ENCODE measurements around the gene ABCC4. TPM values are rescaled to one million over a fixed set of nuclear protein-coding genes. Genes with fewer than 3 reads are reported as not detected.

The ABCC4 gene
- total RNA-seq, 2 experiments from 2014 or later, result 12.2 to 12.9 TPM

DNA sequence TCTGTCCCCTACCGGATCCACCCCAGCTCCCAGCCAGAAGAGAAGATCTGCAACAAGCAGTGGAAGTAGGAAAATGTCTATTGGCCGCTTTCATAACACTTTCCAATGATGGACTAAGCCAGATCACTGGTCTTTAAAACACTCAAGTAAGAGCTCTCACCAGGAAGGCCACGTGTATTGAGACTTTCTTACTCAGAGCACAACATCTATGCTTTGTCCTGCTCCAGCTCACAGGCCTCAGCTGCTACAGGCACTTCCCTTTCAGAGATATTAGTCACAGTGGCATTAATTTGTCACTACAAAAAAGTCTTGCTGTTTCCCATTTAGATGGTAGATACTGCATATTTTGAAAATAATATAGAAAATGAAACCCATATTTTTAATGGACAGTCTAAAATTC is 164.2 kb downstream of the ABCC4 start:
- ChIA-PET CTCF (no interaction called here), POLR2A (no interaction called here)

DNA sequence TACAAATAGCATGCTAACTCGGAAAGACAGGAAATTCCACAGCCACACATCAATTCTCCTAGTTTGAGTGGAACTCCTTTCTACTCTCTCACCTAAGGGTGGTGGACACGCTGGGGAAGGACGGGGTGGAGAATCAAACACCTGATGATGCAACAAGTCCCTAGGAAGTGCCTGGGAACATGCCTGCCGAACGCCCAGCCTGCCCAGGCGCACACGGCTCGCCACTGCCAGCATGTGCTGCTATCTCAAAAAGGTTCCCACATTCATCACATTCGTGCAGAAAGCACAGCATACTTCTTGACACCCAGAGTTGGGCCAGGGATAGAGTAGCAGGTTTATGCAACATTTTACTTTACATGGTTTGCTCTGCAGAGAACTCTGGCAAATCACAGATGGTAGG is 164.6 kb downstream of the ABCC4 start:
- CTCF ChIA-PET, result no interaction called here
- POLR2A ChIA-PET, result no interaction called here

DNA sequence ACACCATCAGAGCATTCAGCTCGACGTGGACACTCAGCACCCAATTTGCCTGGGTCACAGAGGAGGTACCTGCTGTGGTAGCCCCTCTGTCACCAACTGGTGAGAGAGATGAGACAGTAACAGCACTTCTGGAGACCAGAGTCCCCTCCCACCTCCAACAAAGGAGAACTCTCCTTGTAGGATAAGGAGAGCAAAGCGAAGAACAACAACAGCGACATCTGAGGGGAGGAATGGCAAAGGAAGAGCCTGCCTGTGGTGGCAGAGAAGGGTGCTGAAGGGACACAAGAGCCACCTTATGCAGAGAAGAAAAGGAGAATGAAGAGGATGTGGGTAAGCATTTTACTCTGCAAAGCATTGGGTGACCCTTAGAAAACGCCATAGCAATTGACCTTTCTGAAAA is 167.8 kb downstream of the ABCC4 start:
- CTCF ChIA-PET, result no interaction called here
- POLR2A ChIA-PET, result no interaction called here

DNA sequence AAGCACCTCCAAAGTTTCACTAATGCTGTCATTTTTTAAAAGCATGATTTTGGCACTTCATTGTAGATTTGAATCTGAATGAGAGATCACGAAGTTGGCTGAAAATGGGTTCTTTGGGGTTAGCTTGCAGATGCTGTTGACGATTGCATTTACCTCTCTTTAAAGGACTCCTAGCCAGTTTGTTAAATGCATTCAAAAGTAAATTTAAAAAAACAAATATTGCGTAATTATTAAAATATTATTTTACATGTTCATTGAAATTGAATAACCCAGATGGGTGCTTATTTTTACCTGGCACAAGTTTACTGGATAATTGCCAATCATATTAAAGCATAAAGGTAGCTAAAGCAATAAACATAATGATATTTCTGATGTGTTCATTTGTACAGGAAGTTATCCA is 172.2 kb downstream of the ABCC4 start:
- CTCF ChIA-PET, result interaction anchor here (1.0 kb wide), 1 partner anchor 10 kb away, joined by 3 read pairs; no protein-coding TSS in a partner anchor
- POLR2A ChIA-PET, result no interaction called here

DNA sequence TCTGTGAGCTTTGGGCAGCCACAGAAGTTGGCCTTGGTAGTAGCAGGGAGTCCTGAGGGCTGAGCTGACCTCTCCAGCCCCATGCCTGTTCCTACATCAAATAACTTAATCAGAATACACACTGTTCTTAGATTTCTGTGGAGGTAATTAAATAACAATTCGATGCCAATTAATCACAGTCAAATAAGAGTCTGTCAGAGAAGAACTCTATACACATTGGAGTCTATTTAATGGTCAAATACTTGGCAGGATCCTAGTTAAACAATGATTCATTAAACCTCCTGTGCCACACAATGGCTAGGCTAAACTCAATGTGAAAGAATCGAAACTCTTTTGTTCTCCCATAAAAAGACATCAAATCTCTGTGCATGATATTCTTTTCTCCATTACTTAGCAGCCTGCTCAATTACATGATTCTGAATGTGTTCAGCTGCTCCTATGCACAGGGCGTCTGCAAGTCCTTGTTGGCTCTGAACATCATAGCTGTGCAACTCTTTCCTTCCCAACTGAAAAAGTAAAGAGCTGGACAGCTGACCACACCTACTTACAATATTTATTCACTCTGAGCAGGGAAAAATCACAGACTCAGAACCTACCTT is 173.1 kb downstream of the ABCC4 start:
- POLR2A ChIA-PET, result no interaction called here
- CTCF ChIA-PET, result no interaction called here

DNA sequence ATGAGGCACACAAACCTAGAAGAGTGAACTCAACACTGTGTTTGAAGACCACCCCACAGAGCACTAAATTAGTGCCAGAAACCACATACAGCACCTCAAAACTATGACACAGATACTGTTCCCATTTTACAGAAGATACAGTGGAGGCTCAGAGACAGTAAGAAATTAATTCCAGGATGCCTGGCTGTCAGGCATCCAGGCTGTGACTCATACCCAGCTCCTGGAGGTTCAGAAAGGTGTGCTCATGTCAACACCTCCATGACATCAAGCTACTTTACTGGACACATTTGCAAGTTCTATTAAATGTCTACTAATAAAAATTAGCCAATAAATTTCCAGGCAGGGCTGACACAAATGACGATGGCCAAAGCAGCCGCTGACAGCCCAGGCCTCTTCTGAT is 176.3 kb downstream of the ABCC4 start:
- ChIA-PET POLR2A (no interaction called here), CTCF (no interaction called here)

DNA sequence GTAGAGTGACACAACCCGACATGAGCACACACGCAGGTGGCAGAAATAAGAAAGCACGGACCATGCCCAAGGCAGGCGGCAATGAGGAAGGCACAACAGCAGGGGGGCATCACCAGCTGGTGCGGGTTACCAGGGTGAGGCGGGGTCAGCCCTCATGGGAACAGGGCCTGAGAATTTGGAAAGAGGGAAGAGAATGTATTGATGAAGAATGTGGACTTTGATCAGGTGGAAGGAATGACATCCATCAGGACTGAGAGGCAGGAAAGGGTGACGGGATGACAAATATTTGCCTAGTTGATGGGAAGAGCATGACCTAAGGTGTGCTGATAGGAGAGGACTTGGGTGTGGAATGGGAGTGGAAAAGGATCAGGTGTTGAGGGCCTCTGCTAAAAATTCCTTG is 177.5 kb downstream of the ABCC4 start:
- POLR2A ChIA-PET, result no interaction called here

DNA sequence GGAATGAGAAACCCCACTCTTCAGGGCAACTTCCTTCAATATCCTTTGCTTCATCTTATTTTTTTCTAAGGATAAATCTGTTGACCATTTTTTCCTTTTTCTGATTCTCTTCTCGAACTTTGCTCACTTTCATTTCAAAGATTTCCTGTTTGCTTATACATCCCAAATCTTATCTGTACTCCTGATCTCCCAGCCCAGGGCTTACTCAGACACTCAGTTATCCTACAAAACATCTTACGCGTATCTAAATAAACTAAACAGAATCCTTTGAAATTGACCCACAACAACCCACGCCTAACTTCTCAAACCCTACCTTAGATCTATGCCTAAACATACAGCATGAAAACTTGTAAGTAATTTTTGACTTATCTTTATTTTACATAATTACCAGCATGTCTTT is 179.2 kb downstream of the ABCC4 start:
- POLR2A ChIA-PET, result no interaction called here
- CTCF ChIA-PET, result no interaction called here

More for the DNA sequence above, 177.5 kb downstream of the ABCC4 start:
- CTCF ChIA-PET, result no interaction called here

DNA sequence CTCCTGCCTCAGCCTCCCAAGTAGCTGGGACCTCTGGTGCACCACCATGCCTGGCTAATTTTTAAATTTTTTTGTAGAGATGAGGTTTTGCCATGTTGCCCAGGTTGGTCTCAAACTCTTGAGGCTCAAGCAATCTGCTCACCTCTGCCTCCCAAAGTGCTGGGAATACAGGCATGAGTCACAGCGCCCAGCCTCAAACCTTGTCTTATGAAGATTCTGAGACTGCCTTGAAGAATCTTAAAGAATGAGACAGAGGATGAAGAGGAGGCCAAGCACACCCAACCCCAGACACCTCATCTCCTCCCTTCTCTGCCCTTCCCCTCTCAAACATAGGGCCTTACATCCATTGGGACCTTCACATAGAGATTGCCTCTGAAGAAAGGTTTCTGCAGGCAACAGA is 179.7 kb downstream of the ABCC4 start:
- ChIA-PET POLR2A (no interaction called here), CTCF (no interaction called here)

DNA sequence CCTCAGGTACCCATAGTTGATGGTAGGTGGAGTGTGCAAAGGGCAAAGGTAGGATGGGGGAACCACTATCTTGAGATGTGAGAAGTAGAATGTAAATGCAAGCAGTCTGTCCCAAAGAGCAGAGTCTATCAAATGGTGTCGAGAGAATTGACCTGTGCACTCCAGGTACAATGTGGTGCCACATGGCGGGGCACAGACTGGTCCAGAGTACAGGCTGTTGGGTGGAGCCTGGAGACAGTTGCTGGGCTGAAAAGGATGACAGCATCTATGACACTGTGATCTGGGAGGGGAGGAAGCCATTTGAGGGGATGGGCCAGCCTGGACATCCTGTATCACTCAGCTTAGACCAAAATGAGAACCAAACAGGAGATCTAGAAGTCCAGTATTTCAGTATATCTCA is 180.6 kb downstream of the ABCC4 start:
- POLR2A ChIA-PET, result no interaction called here
- CTCF ChIA-PET, result no interaction called here

DNA sequence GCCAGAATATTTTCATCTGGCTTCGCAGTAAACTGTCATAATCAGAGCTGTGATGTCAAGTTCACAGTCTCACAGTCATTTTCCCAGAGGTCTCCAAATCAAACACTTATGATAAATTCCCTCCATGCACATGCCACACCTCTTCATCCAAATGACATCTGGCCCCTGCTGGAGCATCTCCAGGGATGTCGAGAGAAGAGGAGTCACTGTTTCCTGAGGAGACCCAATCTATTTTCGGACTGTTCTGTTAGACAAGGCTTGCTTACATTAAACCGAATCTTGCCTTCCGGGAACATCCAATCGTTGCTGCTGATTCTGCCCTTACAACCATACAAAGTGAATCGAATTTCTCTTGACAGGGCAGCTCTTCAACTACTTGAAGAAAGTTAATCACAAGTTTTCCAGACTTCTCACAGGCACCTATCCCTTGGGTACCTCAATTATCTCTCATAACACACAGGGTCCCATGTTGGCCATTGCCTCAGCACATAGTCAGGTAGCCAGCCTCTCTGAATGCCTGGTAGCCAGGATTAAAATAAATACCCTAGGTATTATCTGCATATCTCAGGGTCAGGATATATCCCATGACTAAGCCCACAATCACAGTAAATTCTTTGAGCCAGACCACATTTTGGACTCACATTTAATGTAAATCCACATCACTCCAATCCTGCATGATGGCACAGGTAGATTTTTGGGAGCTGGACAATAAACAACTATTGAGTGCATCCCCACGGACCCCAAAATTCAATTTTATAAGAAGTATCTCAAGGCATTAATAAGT is 182.5 kb downstream of the ABCC4 start:
- CTCF ChIA-PET, result no interaction called here
- POLR2A ChIA-PET, result no interaction called here

DNA sequence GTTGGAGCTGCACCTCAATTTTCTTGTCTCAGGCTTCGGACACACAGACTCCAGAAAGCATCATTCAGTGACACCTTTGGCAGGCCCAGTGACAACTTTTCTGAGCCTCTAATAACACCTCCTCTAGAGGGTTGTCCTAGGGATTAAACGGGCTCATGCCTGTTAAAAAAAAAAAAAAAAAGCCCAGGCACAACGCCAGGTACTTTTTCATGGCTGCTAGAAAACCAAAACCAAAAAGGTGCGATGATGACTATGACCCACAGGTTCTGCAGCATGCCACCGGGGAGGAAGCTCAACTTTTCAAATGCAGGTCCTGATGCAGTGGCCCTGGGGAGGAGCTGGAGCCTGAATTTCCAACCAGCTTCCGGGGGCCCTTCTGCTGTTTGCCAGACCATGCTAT is 184.2 kb downstream of the ABCC4 start:
- ChIA-PET POLR2A (no interaction called here), CTCF (interaction anchor here (0.5 to 1.7 kb wide), 4 partner anchors 17 to 685 kb away, joined by 3 to 5 read pairs (median 3); no protein-coding TSS in a partner anchor)

DNA sequence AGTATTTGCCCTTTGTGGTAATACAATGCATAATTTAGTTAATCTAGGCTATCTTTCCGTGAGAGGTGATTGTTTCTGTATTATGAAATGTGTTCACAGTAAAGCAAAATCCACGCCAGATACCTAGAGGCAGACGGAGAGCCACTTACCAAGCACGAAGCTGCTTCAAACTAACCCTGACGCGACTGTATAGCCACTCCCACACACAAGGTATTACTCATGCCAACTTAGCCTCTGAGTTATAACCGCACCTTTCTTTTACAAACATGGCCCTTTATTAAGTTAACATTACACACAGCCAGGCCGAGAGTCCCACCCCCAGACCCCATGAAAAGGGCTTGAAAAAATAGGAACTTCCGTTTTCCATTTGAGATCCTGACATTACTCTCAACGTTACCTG is 185.7 kb downstream of the ABCC4 start:
- ChIA-PET POLR2A (no interaction called here), CTCF (interaction anchor here (0.7 kb wide), 1 partner anchor 163 kb away, joined by 3 read pairs; no protein-coding TSS in a partner anchor)

DNA sequence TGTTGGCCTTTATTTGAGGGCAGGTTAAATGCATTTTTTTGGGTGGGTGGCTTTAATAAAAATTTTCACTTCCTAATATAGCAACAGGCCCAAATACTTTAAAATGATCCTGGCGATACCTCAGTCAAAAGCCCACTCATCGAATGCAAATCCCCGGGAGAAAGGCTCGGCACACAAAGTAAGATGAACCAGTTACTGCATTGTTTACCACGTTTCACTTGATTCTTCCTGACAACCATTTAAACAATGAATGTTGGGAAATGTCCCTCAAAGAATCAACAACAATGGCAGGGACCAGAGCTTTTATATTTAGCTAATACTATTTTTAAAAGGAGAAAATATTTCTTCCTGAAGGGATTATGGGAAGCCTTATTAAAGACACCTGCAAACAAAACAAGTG is 187.7 kb downstream of the ABCC4 start:
- POLR2A ChIA-PET, result no interaction called here

DNA sequence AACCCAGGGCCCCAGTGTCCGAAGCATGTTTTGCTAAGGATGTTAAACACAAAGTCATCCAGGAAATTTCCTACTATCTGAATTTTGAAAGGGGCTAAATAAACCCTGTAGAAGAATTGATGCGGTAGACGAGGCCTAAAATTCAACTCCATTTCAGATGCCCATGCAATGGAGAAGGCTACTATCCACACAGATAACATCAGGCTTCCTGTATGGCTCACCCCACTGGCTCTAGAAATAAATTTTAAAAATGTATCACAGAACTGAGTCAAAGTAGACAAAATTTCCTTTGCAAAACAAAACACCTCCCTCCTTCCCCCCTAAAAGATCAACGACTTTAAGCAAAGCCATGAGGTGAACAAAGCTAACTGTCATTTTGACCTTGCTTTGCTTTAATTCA is 188.4 kb downstream of the ABCC4 start:
- CTCF ChIA-PET, result interaction anchor here (0.5 kb wide), 1 partner anchor 326 kb away, joined by 3 read pairs; no protein-coding TSS in a partner anchor
- POLR2A ChIA-PET, result no interaction called here

More for the DNA sequence above, 187.7 kb downstream of the ABCC4 start:
- CTCF ChIA-PET, result interaction anchor here (0.5 kb wide), 1 partner anchor 325 kb away, joined by 3 read pairs; no protein-coding TSS in a partner anchor

DNA sequence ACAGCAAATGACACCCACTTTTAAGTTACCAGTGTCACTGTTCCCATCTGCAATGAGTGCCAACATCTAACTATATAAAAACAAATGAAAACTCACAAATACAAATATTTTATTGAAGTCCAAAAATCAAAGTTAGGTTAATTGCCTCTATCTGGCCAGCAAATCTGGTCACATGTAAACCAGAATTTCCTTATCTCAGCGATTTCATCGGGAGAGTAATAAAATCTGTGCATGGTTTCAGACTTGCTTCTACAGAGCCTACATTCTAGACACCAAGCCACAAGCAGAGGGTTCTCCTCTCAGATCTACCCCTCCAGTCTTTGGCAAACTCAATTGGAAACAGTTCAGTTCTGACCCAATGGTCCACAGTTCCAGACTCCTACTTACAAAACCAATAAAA is 189.6 kb downstream of the ABCC4 start:
- POLR2A ChIA-PET, result no interaction called here
- CTCF ChIA-PET, result no interaction called here

DNA sequence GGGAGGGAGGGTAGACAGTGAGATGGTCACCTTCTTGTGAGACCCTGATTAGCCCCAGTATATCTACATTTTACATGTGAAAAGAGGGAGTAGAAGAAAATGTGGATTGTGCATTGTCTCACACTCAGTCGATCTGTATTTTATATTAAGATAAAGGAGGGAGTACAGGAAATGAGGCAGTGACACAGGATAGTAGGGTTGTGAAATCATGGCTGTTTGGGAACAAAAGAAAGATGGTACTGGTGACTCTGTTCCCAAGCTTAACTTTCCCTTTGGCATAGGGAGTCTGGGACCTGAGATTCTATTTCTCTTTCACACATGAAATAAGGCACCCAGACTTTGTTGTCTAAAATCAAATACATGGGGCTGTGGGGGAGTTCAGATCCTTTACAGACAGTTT is 194.7 kb downstream of the ABCC4 start:
- CTCF ChIA-PET, result no interaction called here
- POLR2A ChIA-PET, result no interaction called here

DNA sequence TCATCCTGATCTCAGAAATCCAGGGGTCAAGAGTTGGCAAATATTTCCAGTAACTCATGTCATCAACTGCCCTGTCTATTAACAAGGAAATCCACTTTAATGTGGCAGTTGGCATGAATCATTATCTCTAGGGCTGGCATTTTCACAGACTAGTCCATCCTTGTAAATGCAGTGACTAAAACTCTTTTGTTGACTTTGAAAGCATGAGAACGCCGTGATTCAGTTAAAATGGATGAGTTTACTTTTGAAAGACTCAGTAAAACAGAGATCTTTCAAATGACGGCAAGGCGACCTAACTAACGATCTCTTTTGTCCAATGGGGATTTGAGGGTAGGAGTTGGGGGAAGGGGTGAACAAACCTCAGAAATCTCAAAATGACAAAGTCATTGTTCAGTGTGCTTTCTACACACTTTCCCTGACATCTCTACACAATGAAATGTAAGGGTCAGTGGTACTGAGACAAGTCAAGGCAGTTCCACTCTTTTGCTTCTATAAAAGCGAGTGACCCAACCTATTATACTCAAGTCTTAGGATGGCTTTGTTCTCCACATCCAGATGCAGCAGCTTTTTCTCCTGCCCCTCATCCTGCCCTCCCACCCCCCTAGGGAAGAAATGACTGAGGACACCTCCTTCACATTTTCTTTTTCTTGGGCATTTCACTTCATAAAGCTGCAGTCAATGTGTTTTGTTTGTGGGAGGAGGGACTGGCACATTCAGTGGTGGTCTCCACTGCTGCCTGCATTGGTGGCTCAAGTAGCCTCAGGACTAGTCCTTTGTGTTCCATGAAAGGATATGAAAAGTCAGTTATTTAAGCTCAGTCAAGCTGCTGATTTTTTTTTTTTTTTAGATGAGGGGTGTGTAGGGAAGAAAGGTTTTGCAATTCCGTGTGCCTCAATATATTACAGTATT is 200.5 kb downstream of the ABCC4 start:
- POLR2A ChIA-PET, result no interaction called here
- CTCF ChIA-PET, result no interaction called here

DNA sequence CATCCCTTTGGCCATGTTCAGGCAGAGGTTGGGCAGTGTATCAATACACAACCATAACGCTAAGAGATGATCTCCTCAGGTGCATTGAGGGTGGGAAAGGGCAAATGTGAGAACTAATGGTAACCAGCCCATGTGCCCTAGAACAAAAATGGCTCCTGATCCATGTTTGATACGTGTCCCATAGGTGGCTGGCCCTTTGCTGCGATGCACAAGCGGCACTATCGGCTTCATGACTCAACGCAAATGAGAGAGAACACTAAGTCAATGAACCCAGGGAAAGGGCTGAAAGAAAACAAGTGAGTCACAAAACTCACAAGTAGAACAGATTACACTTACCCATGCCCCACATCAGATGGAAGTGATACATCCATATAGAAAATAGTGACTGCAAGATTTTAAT is 201.7 kb downstream of the ABCC4 start:
- ChIA-PET POLR2A (no interaction called here), CTCF (no interaction called here)

DNA sequence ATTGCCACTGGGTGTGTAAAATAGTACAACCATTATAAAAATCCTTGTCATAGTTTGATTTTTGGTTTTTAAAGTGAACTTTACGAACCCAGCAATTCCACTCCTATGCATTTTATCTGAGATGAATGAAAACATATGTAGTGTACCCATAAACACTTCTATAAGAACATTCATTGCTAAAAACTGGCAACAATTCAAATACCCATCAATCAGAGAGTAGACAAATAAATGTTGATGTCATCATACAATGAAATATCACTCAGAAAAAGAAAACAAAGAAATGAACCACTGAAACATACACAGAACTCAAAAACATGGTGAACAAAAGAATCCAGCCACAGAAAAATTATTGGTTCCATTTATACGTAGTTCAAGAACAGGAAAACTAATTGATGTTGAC is 202.3 kb downstream of the ABCC4 start:
- ChIA-PET POLR2A (no interaction called here), CTCF (no interaction called here)

DNA sequence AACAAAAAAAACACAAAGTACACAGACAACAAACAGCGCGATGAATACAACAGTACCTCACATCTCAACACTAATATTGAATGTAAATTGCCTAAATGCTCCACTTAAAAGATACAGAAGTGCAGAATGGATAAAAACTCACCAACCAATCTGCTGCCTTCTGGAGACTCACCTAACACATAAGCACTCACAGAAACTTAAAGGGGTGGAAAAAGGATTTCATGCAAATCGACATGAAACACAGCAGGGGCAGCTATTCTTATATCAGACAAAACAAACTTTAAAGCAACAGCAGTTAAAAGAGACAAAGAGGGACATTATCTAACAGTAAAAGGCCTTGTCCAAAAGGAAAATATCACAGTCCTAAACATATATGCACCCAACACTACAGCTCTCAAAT is 209.5 kb downstream of the ABCC4 start:
- ChIA-PET POLR2A (no interaction called here), CTCF (no interaction called here)
